ENCODE measurements around the gene KIAA1328. TPM values are rescaled to one million over a fixed set of nuclear protein-coding genes. Genes with fewer than 3 reads are reported as not detected.

The KIAA1328 gene
- total RNA-seq, 1 experiment from 2014 or later = 4.9 TPM

- no peaks in the 10 kb centered on the region for H3K4me1 Mint-ChIP-seq (ENCODE audit: low read depth, unreplicated experiment)
- no peak overlapping the region for H3K27ac Mint-ChIP-seq (ENCODE audit: unreplicated experiment)
- H3K4me3 Mint-ChIP-seq (ENCODE audit: unreplicated experiment) = no peak overlapping the region
- no peak for TF ChIP-seq CTCF (IDR thresholded peaks at IDR 0.05; ENCODE audit: insufficient read depth in 1 of 2, low read depth in 1 of 2, low read length in 1 of 2, severe bottlenecking in 1 of 2, unreplicated experiment in 1 of 2)
- H3K27me3 ChIP-seq (replicated peaks; ENCODE audit: control insufficient read depth, insufficient read depth, low read length) = no peaks in the 10 kb centered on the region
- no peaks in the 10 kb centered on the region for H3K4me1 ChIP-seq
- no peak for DNase-seq
- ChIA-PET CTCF (no interaction called here), POLR2A (no interaction called here)
- no peaks in the 10 kb centered on the region for H3K9me3 Mint-ChIP-seq (ENCODE audit: unreplicated experiment)
- H3K9me3 ChIP-seq = no peaks in the 10 kb centered on the region
- intact Hi-C loops (cut with micrococcal nuclease; ENCODE audit: unreplicated experiment) = no loop called here
- no TSS peak for BruUV-seq (replicated peaks)
- H3K36me3 ChIP-seq (ENCODE audit: control insufficient read depth, insufficient read depth, low read length) = no peaks in the 10 kb centered on the region
- H3K36me3 Mint-ChIP-seq (ENCODE audit: insufficient read depth, unreplicated experiment) = no peaks in the 10 kb centered on the region
- no peaks in the 10 kb centered on the region for H3K27me3 Mint-ChIP-seq (ENCODE audit: insufficient read depth, unreplicated experiment)
- H3K4me3 ChIP-seq (ENCODE audit: low read depth, low read length) = no peak overlapping the region
These were observed 204.5 kb downstream of the KIAA1328 start for GRCh38 chr18:37033419-37033818.

- POLR2A ChIA-PET = no interaction called here
- no peaks in the 10 kb centered on the region for H3K4me1 ChIP-seq
- no peak overlapping the region for H3K4me3 ChIP-seq (ENCODE audit: low read depth, low read length)
- no peaks in the 10 kb centered on the region for H3K27me3 ChIP-seq (replicated peaks; ENCODE audit: control insufficient read depth, insufficient read depth, low read length)
- H3K36me3 Mint-ChIP-seq (ENCODE audit: insufficient read depth, unreplicated experiment) = no peaks in the 10 kb centered on the region
- 0 out of 2 replicates have a peak, but pooled peaks cover 5% of the 10 kb centered on the region for H3K9me3 ChIP-seq
- H3K27ac Mint-ChIP-seq (ENCODE audit: unreplicated experiment) = no peak overlapping the region
- H3K36me3 ChIP-seq (ENCODE audit: control insufficient read depth, insufficient read depth, low read length) = no peaks in the 10 kb centered on the region
- H3K9me3 Mint-ChIP-seq (ENCODE audit: unreplicated experiment) = peaks cover 17% of the 10 kb centered on the region
- TF ChIP-seq CTCF (IDR thresholded peaks at IDR 0.05; ENCODE audit: insufficient read depth in 1 of 2, low read depth in 1 of 2, low read length in 1 of 2, severe bottlenecking in 1 of 2, unreplicated experiment in 1 of 2) = no peak
- no peak for DNase-seq
- H3K4me3 Mint-ChIP-seq (ENCODE audit: unreplicated experiment) = no peak overlapping the region
- CTCF ChIA-PET = no interaction called here
- no peaks in the 10 kb centered on the region for H3K27me3 Mint-ChIP-seq (ENCODE audit: insufficient read depth, unreplicated experiment)
- no peaks in the 10 kb centered on the region for H3K4me1 Mint-ChIP-seq (ENCODE audit: low read depth, unreplicated experiment)
- intact Hi-C loops (cut with micrococcal nuclease; ENCODE audit: unreplicated experiment) = no loop called here
- BruUV-seq (replicated peaks) = no TSS peak
These were observed 213.5 kb downstream of the KIAA1328 start for GRCh38 chr18:37042381-37042780.

- no peak for DNase-seq
- BruUV-seq (replicated peaks) = no TSS peak
- Histone ChIP-seq H3K27me3 (replicated peaks; ENCODE audit: control insufficient read depth, insufficient read depth, low read length) (no peaks in the 10 kb centered on the region), H3K9me3 (no peaks in the 10 kb centered on the region), H3K4me3 (ENCODE audit: low read depth, low read length) (no peak overlapping the region), H3K36me3 (ENCODE audit: control insufficient read depth, insufficient read depth, low read length) (no peaks in the 10 kb centered on the region), H3K4me1 (no peaks in the 10 kb centered on the region)
- CTCF ChIA-PET = no interaction called here
- POLR2A ChIA-PET = no interaction called here
- intact Hi-C loops (cut with micrococcal nuclease; ENCODE audit: unreplicated experiment) = no loop called here
- Mint-ChIP-seq H3K4me3 (ENCODE audit: unreplicated experiment) (no peak overlapping the region), H3K36me3 (ENCODE audit: insufficient read depth, unreplicated experiment) (no peaks in the 10 kb centered on the region), H3K27ac (ENCODE audit: unreplicated experiment) (no peak overlapping the region), H3K9me3 (ENCODE audit: unreplicated experiment) (no peaks in the 10 kb centered on the region), H3K4me1 (ENCODE audit: low read depth, unreplicated experiment) (no peaks in the 10 kb centered on the region), H3K27me3 (ENCODE audit: insufficient read depth, unreplicated experiment) (no peaks in the 10 kb centered on the region)
- TF ChIP-seq CTCF (IDR thresholded peaks at IDR 0.05; ENCODE audit: insufficient read depth in 1 of 2, low read depth in 1 of 2, low read length in 1 of 2, severe bottlenecking in 1 of 2, unreplicated experiment in 1 of 2) = no peak
These were observed 226.3 kb downstream of the KIAA1328 start for GRCh38 chr18:37055137-37055802.

All from Caco-2 (cell line).